GM12878 (cell line): Measurements from ENCODE around the gene OR5M10.
"Not testable (repeated sequence)": the region's sequence is repeated elsewhere in the genome, so short reads cannot be mapped to it uniquely, and the experiment has no call there.

Experiments used
- ATF3 ChIP-seq: IDR thresholded peaks from 2 replicates; pipeline ENCODE4 v1.6.1; 2011; ENCODE audit warnings: low read depth, mild to moderate bottlenecking, low read length, moderate library complexity, borderline replicate concordance; ENCODE audit errors: extremely low read depth
- CHD1 ChIP-seq: IDR thresholded peaks from 2 replicates; pipeline ENCODE4 v1.6.1; 2012; ENCODE audit warnings: low read depth, low read length, improper control_type of control experiment
- CTCF ChIP-seq, 3 experiments: IDR thresholded peaks in 2 of 3; conservative IDR thresholded peaks in 1 of 3; 2 replicates each; pipeline ENCODE4 v1.5.1; 2011; ENCODE audit warnings: low read depth in 3 of 3, low read length in 3 of 3, mild to moderate bottlenecking in 3 of 3, control low read depth in 2 of 3, moderate library complexity in 2 of 3, inconsistent platforms in 1 of 3, mixed read lengths in 1 of 3; ENCODE audit not compliant: control insufficient read depth in 2 of 3, insufficient read depth in 1 of 3; ENCODE audit errors: extremely low read depth in 1 of 3
- EP300 ChIP-seq, 2 experiments: fragments of 150-350 bp in 1 of 2; IDR thresholded peaks; 2 replicates each; pipeline ENCODE4 v1.6.1; 2011 to 2012; ENCODE audit warnings: low read depth in 2 of 2, low read length in 2 of 2, borderline replicate concordance in 1 of 2, improper control_type of control experiment in 1 of 2, inconsistent platforms in 1 of 2; ENCODE audit not compliant: control insufficient read depth in 1 of 2
- FOXM1 ChIP-seq: IDR thresholded peaks from 2 replicates; pipeline ENCODE4 v1.6.1; 2012; ENCODE audit warnings: low read depth, mild to moderate bottlenecking, inconsistent platforms, low read length, moderate library complexity
- HDAC2 ChIP-seq: fragments of 200-600 bp; sonication (generic); IDR thresholded peaks from 2 replicates; pipeline ENCODE4 v1.6.1; 2017
- LARP7 ChIP-seq: fragments of 450-650 bp; IDR thresholded peaks from 2 replicates; pipeline ENCODE4 v1.6.1; 2017; ENCODE audit warnings: mild to moderate bottlenecking
- MXI1 ChIP-seq: fragments of 150-350 bp; IDR thresholded peaks from 2 replicates; pipeline ENCODE4 v1.6.1; 2011; ENCODE audit warnings: low read depth, mild to moderate bottlenecking, inconsistent platforms, low read length, improper control_type of control experiment
- PBX3 ChIP-seq: IDR thresholded peaks from 2 replicates; pipeline ENCODE4 v1.6.1; 2011; ENCODE audit warnings: mild to moderate bottlenecking, low read depth, low read length, moderate library complexity; ENCODE audit not compliant: insufficient replicate concordance
- POLR2AphosphoS5 ChIP-seq: IDR thresholded peaks from 2 replicates; pipeline ENCODE4 v1.6.1; 2011; ENCODE audit warnings: mild to moderate bottlenecking, low read length, inconsistent platforms
- TCF12 ChIP-seq: IDR thresholded peaks from 2 replicates; pipeline ENCODE4 v1.6.1; 2011; ENCODE audit warnings: low read depth, mild to moderate bottlenecking, low read length
- TCF3 ChIP-seq: IDR thresholded peaks from 2 replicates; pipeline ENCODE4 v1.6.1; 2012; ENCODE audit warnings: low read depth, mild to moderate bottlenecking, low read length, borderline replicate concordance; ENCODE audit not compliant: insufficient read depth
- ZZZ3 ChIP-seq: IDR thresholded peaks from 2 replicates; pipeline ENCODE4 v1.6.1; 2011; ENCODE audit warnings: low read depth; ENCODE audit not compliant: control insufficient read depth, insufficient read length

- not testable (repeated sequence) for TF ChIP-seq HDAC2; ATF3; CTCF (IDR thresholded peaks at IDR 0.05 in 2 of 3, conservative IDR thresholded peaks at IDR 0.05 in 1 of 3; ENCODE audit: control insufficient read depth in 2 of 3, extremely low read depth in 1 of 3, insufficient read depth in 1 of 3, low read depth in 3 of 3, low read length in 3 of 3); TCF3; TCF12; MXI1; POLR2AphosphoS5; EP300 (IDR thresholded peaks at IDR 0.05; ENCODE audit: borderline replicate concordance in 1 of 2, control insufficient read depth in 1 of 2, low read depth in 2 of 2, low read length in 2 of 2); ZZZ3; LARP7; PBX3; FOXM1; CHD1
Measured at GRCh38 chr11:56554691-56555090, 22.8 kb downstream of the OR5M10 start.
